ENCODE results near the gene NR6A1.
"Not testable (repeated sequence)": the region's sequence is repeated elsewhere in the genome, so short reads cannot be mapped to it uniquely, and the experiment has no call there.

Gene NR6A1

DNA sequence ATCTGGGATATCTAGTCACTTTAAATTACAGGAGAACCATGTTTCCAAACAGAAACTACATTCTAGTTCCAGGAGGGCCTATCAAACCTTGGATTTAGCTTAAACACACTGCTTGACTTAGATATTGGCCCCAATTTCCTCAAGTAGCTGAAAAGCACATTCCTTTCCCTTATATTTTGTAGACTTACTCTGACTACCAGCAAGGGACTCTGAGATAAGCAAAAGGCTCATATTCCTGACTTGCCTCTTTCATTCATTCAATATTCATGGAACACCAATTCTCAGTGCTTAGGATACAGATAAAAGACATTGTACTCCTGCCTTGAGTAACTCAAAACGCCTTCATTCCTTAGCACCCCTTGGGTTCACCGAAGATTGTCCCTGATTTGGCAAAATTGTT, 11.8 kb downstream of the NR6A1 start:
- no peak for DNase-seq (ENCODE audit: low spot score)

DNA sequence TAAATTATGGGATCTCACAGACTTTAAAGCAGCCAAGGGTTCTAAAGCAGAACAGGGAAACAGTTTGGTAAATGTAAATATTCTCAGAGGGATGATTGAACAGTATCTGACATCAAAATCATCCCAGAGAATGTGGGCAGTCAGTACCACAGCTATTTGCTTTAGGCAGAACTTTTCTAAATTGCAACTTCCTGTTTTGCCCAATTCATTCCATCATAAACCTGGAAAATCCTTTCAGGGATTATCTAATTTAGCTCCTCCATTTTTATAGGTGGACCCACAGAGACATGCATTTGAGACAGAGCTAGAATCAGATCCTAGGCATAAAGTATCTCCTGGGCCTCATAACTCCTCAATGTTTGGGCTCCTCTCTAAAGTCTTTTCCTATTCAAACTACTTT, 12.4 kb downstream of the NR6A1 start:
- no peak for DNase-seq (ENCODE audit: low spot score)

DNA sequence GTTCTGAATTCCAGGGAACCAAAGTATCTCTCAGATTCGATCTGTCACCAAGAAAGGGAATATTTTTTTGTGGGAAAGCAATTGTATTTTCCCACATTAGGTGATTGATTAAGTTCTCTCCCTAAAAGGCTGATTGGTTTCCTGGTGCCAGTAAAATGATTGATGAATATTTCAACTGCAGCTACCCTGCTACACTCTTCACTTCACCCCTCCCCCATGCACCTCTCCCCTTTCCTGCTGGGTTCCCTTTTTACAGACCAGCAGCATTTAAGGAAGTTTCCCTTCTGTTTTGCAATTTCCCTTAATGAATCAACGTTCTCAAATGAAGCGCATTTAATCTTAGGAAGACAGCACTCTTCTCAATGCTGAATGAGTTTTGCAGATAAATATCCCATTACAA, 13.1 kb downstream of the NR6A1 start:
- DNase-seq (ENCODE audit: low spot score): no peak

DNA sequence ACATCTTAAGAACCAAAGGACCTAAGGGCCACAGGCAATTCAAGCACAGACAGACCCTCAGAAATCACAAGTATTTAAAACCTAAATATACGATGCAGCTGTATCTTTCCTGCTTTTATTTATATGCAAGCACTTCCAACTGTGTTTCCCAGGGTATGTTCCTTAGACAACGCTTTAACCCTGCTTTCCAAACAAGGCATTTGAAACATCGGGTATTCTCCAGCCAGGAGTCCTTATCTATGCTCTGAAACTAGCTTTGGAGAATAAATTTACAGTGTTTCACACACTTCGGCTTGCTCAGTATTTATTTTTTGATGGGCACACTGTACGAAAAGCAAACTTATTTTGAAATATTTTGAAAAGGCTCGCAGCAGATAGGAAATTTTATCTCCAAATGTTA, 13.5 kb downstream of the NR6A1 start:
- DNase-seq (ENCODE audit: low spot score): no peak

DNA sequence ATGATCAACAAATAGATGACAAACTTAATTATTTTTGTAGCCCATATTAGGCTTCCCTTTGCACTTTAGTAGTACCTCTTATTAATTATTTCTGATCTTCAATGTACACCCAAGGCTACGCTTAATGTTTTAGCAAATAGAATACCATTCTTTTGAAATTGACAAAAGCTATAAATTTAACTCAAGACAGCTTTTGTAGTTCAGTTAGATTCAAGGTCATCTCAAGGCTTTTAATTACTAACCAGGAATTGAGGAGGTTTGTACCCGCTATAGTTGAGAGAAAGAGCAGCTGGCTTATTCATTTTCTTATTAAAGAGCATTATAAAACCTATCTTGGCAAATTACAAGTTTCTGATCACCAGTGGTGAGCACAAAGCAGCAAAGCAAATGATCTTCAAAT, 15.1 kb downstream of the NR6A1 start:
- DNase-seq (ENCODE audit: low spot score): no peak

DNA sequence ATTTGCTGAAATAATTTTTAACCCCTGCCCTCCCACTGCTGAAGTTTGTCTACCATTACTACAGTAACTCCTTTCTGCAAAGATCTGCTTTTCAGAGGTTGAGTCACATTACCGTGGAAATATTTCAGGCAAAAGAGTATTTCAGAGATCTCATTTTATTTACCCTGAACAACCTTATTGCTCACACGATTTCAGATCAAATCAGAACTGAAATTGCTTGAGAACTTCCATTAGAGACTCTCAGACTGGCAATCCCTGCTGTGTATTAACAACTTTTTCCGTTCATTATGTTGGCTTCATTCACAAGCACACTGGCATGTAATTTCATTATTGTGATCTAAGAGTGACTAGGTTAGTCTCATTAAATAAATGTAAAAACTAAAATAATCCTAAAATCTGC, 16.1 kb downstream of the NR6A1 start:
- DNase-seq (ENCODE audit: low spot score): no peak

DNA sequence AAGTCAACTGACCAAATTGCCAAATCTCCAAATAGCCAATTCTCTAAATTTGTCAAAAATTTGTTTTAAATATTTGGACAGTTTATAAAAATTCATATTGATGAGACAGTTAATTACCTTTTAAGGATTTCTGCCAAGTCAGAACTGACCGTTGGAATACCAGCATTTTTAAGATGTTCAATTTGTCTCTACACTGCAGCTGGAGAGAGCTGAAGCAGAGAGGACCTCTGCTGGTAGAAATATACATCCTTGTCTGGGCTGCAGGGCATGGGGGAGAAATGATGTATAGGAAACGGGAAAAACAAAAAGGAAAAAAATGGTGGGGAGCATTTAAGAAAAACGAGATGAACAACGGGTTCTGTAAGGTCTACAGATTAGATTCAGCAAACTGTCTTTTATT, 16.8 kb downstream of the NR6A1 start:
- DNase-seq (ENCODE audit: low spot score): no peak

DNA sequence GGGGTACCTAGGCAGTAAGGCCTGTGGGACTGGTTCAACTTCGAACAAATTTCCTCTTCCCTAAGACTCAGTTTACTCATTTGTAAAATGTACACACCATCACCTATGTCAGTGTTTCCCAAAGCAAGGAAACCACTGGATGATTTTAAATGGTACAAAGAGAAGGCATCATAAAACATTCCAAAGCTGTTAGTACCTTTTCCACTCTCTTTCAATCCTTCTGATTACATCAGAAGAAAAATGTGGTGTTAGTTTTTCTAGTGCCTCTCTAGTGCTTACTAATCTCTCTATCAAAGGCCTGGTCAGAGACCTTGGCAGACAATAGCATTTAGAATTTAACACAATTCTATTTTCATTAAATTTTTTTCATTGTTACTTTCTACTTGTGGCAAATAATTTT, 18.1 kb downstream of the NR6A1 start:
- no peak for DNase-seq (ENCODE audit: low spot score)

DNA sequence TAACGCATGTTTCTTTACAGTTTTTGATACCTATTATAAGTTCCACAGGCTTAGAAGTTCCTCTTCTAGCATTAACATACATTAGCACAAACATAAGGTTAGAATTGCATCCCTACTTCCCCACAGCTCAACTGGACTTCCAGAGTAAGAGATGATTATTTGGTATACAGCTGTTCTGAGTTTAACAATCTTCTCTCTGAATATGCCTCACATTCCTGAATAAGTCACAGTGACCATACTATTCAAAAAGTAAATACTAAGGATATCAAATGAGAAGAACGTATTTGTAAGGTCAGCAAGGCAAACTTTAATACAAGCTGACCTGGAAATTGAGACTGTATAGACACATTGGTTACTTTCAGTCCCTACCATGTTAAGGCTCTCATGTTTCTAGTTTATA, 21.3 kb downstream of the NR6A1 start:
- DNase-seq (ENCODE audit: low spot score): no peak

DNA sequence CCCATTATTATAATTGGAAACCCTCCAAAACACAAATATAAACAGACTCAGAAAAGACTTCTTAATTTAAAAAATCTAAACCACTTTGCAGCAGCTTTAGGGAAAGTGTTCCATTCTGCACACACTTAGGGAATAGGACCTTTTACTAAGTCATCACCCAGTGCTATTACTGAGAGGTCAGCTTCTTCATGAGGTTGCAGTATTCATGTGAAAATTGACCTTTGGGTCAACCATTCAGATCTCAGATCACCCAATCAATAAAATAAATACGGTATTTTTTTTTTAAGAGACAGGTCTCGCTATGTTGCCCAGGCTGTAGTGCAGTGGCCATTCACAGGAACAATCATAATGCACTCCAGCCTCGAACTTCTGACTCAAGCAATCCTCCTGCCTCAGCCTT, 21.8 kb downstream of the NR6A1 start:
- DNase-seq (ENCODE audit: low spot score): no peak

DNA sequence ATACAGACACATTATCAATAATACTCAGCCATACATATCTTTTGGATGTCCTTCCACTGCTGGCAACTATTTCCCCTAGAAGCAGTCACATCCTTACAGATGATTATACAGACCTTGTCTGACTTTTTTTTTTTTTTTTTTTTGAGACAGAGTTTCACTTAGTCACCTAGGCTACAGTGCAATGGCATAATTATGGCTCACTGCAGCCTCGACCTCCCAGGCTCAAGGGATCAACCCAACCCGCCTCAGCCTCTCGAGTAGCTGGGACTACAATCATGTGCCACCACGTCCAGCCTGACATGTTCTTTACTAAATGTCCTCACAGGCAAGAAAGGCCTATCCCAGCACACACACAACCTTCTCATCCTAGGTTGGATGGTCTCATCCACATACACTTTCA, 24.0 kb downstream of the NR6A1 start:
- DNase-seq (ENCODE audit: low spot score): no peak

DNA sequence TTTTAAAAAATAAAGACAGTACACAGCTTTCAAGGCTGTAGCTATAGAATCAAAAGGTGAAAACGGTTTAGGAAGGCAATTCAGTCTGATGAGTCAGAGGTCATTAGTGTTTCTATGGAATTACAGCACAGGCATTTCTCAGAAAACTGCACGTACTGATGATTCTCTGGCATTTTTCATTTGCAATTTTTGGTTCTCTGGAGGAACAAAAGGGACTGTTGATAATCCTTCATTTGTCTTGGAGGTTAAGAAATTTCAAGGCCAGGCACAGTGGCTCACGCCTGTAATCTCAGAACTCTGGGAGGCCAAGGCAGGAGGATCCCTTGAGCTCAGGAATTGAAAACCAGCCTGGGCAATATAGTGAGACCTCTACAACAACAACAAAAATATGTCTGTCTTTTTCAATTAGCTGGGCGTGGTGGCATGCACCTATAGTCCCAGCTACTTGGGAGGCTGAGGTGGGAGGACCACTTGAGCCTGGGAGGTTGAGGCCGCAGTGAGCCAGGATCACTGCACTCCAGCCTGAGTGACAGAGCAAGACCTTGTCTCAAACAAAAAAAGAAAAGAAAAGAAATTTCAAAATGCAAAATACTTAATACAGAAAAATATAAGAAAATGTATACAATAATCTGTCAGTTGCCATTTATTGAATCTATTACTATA, 27.3 kb downstream of the NR6A1 start:
- no peak for DNase-seq (ENCODE audit: low spot score)

DNA sequence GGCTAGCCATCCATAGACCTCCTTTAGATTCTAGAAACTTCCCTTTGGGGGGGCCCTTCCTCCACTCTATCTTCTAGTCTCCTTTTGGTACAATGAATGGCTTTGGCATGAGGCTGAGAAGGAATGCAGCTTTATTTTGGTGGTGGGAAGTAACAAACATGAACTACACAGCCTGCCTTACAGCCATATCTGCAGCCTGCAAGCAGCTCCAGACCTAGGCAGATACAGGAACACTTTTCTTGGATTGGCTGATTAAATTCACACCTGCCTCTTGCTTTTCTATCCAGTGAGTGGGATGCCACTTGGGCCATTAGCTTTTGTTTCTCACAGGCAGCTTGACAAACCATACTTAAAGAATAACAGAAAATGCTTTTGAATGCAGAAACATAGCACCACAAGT, 28.2 kb downstream of the NR6A1 start:
- DNase-seq (ENCODE audit: low spot score): no peak

DNA sequence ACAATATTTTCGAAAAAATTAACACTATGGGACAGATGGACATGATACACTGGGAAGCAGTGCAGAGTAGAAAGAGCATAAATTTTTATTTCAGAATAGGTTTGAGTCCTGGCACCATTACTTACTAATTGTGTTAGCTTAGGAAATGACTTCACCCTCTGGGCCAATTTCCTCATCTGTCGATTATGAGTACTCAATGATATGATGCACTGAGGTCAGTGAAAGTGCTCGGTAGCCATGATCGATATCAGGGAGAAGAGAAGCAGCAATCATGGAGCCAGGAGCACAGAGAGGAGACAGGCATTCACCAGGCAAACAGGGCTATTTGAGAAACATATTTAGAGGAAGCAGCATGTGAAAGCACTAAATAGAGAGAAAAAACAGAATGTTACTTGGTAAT, 29.4 kb downstream of the NR6A1 start:
- no peak for DNase-seq (ENCODE audit: low spot score)

DNA sequence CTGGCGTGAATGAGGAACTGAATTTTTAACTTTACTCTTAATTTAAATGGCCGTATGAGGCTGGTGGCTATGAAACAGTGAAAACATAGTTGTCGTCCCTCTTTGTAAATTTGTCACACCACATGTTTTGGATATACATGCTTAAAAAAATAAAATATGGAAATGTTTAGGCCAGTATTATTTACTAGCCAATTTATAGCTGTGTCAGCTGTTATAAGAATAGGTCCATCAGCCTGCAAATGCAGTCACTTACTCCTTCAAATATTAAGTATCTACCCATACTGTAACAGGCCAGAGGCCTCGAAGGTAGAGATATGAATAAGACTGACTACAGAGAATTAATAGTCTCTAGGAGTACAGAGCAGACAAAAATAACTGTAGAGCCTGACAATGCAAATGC, 30.0 kb downstream of the NR6A1 start:
- DNase-seq (ENCODE audit: low spot score): no peak

DNA sequence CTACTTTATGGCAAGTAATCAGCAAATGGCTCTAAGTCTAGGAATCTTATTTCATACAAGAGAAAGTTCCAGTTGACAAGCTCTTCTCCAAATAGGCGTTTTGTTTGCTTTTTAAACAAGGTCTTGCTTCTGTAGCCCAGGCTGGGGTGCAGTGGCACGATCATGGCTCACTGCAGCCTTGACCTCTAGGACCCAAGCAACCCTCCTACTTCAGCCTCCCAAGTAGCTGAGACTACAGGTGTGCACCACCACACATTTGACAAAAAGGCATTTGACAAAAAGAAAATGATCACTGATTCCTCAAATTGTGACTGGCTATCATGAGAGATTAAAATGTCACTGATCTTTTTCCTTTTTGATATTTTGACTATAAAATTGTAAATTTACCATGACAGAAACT, 31.8 kb downstream of the NR6A1 start:
- no peak for DNase-seq (ENCODE audit: low spot score)

DNA sequence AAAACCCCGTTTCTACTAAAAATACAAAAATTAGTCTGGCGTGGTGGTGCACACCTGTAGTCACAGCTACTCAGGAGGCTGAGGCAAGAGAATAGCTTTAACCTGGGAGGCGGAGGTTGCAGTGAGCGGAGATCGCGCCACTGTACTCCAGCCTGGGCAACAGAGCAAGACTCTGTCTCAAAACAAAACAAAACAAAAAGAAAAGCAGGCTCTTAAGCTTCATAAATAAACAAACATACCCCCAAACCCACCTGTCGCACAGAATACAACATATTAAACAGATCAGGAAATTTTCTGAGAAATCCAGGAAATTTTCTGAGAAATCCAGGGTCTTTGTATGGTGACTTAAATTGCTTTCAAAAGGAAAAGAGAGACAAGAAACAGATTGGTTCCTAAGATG, 33.0 kb downstream of the NR6A1 start:
- DNase-seq (ENCODE audit: low spot score): not testable (repeated sequence)

DNA sequence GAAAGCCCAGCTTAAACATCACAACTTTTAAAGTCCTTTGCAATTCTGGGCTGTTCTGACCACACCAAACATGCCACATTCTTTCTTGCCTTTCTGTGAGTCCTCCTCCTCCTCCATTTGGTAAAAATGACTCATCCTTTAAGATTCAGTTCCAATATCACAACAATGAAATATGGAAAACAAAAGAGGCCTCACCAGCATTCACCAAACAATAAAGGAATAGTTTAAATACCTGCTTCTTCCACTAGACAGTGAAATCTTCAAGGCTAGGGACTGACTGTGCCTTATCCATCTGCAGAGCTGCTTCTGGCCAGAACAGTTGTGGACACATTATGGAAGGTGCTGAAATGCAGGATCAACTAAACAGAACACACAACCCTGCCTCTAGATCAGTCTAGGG, 36.0 kb downstream of the NR6A1 start:
- no peak for DNase-seq (ENCODE audit: low spot score)

DNA sequence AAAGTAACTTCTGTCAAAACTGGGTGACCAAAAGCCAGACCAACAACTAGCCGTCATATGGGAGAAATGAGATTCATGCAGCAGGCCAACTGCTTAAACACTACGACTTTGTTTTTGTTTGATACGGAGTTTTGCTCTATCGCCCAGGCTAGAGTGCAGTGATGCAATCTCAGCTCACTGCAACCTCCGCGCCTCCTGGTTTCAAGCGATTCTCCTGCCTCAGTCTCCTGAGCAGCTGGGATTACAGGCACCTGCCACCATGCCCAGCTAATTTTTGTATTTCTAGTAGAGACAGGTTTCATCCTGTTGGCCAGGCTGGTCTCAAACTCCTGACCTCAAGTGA, 36.4 kb downstream of the NR6A1 start:
- not testable (repeated sequence) for DNase-seq (ENCODE audit: low spot score)

DNA sequence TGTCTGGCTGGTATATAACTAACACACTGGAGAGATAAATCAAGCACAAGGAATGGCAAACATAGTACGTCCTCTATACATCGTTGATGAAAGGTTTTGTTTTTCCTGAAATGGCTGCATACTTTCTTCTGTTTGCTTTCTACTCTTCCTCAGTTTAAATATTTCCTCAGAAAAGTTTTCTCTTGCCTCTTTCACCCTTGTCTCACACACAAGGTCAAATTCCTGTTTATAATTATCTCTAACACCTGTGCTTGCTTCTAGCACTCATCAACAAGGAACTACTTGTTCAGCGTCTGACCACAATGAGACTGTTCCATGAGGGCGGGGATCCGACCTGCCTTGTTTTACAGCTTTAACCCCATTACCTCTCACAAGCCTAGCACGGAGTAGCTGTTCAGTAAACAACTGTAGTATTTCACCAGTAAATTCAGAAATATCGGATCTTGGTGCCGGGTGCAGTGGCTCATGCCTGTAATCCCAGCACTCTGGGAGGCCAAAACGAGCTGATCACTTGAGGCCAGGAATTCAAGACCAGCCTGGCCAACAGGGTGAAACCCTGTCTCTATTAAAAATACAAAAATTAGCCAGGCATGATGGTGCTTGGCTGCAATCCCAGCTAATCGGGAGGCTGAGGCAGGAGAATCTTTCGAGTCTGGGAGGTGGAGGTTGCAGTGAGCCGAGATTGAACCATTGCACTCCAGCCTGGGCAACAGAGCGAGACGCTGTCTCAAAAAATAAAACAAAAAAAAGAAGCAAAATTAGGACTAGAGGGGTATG, 37.0 kb downstream of the NR6A1 start:
- DNase-seq (ENCODE audit: low spot score): no peak

DNA sequence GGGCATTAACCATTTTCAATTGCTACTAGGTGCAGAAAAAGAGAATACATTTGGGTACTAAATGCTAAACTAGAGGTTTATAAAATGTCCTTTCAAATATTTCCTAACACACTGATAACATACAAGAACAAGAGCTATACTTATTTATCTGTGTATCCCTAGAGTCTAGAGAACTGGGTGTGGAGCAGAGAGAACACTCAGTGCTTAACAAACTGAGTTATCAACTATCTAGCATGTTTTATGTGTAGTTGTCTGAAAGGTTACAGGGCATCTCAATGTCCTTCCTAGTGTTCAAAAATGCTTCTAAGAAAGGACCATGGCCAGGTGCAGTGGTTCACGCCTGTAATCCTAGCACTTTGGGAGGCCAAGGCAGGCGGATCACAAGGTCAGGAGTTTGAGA, 40.3 kb downstream of the NR6A1 start:
- DNase-seq (ENCODE audit: low spot score): no peak

DNA sequence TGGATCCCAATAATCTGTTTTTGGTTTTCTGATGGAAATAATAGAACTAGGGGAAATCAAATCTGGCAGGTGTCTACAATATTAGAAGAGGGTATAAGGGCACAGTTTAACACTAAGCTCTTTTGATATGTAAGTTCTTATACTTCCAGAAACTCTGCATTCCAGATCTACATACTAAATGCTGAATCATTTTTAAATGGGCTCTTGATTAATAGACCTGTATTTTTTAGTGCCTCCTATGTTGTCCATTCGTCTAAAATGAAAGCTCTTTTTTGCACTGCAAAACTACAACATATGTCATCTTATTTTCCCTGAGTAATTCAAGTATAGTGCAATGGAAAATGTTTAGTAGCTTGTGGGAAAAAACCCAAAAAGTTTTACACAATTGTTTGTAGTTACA, 44.2 kb downstream of the NR6A1 start:
- no peak for DNase-seq (ENCODE audit: low spot score)

DNA sequence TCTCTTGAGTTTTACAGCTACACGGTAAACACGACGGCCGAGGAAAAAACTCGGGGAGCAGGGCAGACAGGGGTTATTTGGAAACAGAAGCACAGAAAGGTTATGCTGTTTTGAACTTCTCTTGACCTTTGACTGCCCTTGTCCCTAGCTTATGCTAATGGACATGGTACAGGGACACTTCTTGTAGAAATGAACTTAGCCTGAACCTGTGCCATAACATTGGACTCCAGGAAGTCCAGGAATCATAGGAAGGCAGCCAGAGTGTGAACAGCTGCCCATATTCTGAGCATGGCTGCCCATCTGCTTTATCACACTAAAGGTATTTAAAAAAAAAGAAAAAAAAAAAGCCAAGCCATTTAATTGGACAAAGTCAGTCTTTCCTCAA, 46.1 kb downstream of the NR6A1 start:
- no peak for DNase-seq (ENCODE audit: low spot score)

DNA sequence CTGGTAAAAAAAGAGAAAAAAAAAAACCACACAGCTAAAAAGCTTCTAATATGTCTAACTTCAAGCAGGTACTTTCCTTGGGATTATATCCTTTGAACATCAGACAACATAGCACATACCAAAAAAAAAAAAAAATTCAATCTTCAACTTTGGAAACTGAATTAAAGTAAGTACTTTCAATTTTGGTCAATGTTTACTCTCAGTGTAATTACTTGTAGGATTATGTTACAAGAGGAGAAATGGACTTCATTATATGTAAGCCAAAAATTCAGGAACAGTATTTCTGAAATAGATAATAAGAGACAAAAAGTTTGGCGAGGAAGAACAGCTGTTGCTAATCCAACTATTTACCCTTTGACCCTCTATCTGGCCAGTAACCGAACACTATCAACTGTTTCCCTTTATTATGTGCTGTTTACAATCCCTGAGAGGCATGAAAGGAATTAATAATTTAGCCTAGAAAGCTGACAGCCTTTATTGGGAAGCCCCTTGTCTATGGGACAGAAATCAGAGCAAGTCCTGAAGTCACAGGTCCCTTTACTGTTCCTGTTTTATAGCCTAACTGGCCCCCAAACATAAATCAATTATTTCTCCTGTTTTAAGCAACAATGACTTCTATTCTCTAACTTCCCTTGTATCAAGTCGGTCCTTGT, 46.6 kb downstream of the NR6A1 start:
- DNase-seq (ENCODE audit: low spot score): no peak

Data from iPS-NIHi11 (cell line).